Activated T-helper 1 cell treated with Interleukin-2 at 50 U/mL for 16 hours (primary cell): ENCODE data around the gene NEURL1.
"Not testable (repeated sequence)": the region's sequence is repeated elsewhere in the genome, so short reads cannot be mapped to it uniquely, and the experiment has no call there.

Experiments
- DNase-seq: peaks from one replicate; pipeline ENCODE4 v3.0.0-alpha.2; 2020; ENCODE audit warnings: low read depth

NEURL1 gene

DNA sequence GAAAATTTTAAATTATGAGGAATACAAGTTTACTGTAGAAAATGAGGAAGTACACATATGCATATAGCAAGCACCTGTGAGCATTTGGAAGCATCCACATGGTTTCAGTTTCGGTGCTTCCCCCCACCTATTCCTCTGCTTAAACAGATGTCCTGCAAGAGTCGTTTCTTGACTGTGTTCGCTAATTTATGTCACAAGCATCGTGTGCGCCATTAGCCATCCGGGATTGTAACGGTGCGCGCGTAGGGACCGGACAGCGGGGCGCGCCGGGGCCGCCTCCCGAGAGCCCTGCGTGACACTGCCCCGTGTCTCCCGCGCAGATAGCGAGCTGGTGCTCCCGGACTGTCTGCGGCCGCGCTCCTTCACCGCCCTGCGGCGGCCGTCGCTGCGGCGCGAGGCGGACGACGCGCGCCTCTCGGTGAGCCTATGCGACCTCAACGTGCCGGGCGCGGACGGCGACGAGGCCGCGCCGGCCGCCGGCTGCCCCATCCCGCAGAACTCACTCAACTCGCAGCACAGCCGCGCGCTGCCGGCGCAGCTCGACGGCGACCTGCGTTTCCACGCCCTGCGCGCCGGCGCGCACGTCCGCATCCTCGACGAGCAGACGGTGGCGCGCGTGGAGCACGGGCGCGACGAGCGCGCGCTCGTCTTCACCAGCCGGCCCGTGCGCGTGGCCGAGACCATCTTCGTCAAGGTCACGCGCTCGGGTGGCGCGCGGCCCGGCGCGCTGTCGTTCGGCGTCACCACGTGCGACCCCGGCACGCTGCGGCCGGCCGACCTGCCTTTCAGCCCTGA, 90.9 kb downstream of the NEURL1 start:
- DNase-seq: peak; percentile 73

DNA sequence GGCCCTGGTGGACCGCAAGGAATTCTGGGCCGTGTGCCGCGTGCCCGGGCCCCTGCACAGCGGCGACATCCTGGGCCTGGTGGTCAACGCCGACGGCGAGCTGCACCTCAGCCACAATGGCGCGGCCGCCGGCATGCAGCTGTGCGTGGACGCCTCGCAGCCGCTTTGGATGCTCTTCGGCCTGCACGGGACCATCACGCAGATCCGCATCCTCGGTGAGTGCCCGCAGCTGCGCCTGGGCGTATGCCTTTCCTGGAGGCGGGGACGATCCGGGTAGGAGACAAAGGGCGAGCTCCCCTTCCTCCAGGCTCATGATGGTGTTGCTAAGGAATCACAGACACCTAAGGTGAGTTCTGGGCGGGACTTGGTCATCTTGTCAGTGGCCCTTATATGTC, 91.5 kb downstream of the NEURL1 start:
- no peak for DNase-seq

DNA sequence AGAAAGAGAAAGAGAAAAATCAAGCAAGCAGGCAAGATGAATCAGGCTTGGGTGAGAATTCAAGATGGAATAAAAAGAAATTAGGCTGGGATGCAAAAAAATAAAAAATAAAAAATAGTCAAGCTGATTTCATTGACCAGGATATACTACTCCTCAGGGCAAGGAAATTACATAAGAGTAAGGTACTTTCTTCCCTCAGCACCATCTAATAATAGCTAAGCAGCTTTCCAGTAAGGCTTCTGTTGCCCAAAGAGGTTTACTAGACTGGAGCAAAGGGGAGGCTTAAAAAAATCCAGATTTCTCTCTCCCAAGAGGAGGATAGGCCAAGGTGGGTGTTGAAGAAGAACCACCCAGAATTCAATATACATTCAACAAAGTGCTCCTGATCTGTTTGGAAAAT, 93.6 kb downstream of the NEURL1 start:
- DNase-seq: no peak

- DNase-seq: no peak
These were observed 95.6 kb downstream of the NEURL1 start for GRCh38 chr10:103589074-103589630.

DNA sequence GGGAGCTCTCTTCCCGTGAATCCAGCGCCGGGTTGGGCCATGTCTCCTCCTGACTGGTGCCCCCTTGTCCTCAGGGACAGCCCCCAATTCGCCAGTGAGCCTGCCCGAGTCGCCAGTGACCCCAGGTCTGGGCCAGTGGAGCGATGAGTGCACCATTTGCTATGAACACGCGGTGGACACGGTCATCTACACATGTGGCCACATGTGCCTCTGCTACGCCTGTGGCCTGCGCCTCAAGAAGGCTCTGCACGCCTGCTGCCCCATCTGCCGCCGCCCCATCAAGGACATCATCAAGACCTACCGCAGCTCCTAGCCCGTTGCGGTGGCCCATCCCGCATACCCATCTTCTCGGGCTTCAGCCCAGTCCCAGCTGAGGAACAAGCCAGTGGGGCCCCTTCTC, 96.6 kb downstream of the NEURL1 start:
- no peak for DNase-seq

- DNase-seq: no peak
These were observed 97.3 kb downstream of the NEURL1 start for GRCh38 chr10:103590744-103591291.

DNA sequence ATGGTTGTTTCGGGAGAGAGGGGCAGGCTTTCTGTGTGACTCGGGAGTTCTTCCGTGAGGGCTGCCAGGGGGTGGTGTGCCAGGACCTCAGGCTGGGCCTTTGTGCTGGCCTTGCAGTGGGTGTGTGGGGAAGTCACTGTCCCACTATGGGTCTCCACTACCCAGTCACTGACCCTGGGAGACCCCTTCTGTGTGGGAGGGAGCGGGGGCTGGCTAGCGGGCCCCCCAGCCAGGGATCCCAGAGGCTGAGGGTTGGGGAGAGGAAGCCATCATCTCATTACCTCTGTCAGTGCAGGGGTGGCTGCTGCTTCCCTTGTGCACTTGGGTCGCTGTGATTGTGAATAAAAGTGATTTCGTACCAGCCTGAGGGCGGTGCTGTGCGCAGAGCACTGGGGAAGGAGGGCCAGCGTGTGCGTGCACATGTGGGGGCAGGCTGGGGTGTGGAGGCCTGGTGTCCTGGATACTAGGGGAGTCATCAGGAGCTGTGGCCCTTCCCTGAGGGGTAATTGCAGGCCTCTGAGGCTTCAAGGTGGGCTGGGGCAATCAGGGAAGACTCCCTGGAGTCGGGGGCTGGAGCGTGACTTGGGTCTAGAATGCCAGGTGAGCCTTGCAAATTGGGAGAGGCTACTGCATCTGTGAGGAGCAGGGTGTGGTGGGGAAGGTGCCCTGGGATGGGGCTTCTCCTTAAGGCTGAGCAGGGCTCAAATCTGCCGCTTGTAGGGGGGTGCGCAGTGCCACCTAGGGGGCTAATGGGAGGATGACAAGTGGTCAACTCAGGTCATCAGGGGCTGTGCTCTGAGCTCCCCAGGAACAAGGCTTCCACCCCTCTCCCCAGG, 98.9 kb downstream of the NEURL1 start:
- no peak for DNase-seq

GRCh38 chr10:103593022-103593570, 99.6 kb downstream of the NEURL1 start:
- DNase-seq: no peak

- no peak for DNase-seq
These were observed 102.6 kb downstream of the NEURL1 start for GRCh38 chr10:103595933-103596726.

DNA sequence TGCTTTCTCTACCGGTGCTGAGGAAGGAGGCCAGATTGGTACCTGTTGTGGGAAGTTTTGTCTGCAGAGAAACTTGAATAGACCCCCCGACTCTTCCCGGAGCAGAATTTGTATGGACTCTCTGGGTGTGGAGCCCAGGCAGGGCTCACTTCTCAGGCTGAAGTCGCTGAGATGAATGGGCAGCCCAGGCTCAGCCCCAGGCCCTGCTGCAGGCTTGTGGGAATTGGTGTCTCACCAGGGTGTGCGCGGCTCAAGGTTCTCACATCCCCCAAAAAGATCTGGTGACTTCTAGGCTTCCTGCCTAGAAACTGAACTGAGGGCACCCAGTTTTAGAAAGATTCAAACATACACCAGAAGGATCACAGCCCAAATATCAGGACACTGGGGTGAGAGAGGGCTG, 103.5 kb downstream of the NEURL1 start:
- DNase-seq: no peak

- no peak for DNase-seq
These were observed 105.2 kb downstream of the NEURL1 start for GRCh38 chr10:103598654-103599115.

- DNase-seq: no peak
These were observed 105.7 kb downstream of the NEURL1 start for GRCh38 chr10:103599211-103599610.

- DNase-seq: no peak
These were observed 106.4 kb downstream of the NEURL1 start for GRCh38 chr10:103599907-103600306.

DNA sequence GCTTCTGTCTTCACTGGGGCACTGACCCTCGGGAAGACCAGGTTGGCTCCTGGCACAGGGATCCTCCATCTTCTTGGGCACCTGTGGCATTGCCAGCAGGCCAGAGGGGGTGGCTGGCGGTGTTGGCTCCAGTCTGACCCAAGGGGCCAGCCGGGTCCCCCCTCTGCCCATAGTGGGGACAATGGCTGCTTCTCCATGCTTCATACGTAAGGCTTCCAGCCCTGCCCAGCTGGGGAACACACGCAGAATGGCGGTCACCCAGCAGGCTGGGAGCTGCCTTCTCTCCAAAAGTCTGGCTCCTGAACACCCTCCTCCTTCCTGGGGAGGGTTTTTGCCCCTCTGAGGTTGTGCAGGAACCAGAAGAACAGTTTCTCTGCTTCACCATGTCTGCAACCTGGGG, 106.8 kb downstream of the NEURL1 start:
- no peak for DNase-seq

GRCh38 chr10:103600956-103601569, 107.6 kb downstream of the NEURL1 start:
- no peak for DNase-seq

- no peak for DNase-seq
These were observed 108.7 kb downstream of the NEURL1 start for GRCh38 chr10:103602028-103602851.

DNA sequence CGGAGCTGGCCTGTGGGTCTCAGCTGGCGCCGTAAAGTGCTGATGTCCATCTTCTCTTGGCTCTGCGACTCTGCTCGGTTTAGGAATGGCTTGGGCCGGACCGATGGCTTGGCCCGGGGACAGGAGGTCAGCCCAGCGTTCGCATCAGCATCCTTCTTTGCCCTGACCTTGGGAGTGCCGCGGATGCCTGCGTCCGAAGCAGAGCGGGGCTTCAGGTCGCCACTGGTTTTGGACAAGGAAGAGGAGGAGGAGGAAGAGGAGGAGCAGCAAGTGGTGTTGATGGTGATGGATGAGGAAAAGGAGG, 109.3 kb downstream of the NEURL1 start:
- DNase-seq: no peak

DNA sequence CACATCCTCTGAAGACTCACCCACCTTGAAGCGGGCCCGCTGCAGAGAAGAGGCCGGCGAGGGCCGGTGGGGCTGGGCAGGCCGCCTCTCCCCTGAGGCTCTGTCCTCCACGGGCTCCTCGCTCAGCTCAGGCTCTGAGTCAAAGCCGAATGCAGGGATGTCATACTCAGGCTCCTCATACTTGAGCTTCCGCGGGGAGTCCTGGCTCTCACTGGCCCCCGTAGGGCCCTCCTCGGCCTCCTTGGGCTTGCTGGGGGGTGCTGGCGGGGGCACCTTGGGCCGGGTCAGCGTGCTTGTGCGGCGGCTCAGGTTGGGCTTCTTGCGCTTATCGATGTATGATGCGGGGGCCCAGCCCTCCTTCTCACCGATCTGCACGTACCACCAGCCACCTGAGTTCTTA, 109.9 kb downstream of the NEURL1 start:
- DNase-seq: no peak

- DNase-seq: no peak
These were observed 112.0 kb downstream of the NEURL1 start for GRCh38 chr10:103605359-103606096.

- not testable (repeated sequence) for DNase-seq
These were observed 112.6 kb downstream of the NEURL1 start for GRCh38 chr10:103606097-103606438.
